HS-27A (cell line): ENCODE measurements around the gene ANKRD27.
"Not testable (repeated sequence)": the region's sequence is repeated elsewhere in the genome, so short reads cannot be mapped to it uniquely, and the experiment has no call there.

ENCODE experiments used
- DNase-seq: peaks from one replicate; pipeline ENCODE4 v3.0.0-alpha.2; 2012; ENCODE audit warnings: low read depth, missing footprints

The ANKRD27 gene

DNA sequence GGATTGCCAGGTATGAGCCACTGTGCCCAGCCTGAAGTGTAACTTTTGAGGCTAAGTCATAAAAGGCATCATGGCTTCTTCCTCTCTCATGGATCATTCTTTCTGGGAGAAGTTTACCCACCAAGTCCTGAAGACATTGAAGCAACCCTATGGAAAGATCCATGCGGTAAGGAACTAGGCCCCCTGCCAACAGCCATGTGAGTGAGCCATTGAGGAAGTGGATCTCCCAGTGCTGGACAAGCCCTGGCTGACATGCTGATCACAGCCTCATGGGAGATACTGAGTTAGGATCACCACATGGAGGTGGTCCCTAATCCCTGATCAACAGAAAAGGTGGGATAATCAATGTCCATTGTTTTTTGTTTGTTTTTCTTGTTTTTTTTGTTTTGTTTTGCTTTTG lies 13.3 kb upstream of the ANKRD27 start:
- DNase-seq, result no peak

DNA sequence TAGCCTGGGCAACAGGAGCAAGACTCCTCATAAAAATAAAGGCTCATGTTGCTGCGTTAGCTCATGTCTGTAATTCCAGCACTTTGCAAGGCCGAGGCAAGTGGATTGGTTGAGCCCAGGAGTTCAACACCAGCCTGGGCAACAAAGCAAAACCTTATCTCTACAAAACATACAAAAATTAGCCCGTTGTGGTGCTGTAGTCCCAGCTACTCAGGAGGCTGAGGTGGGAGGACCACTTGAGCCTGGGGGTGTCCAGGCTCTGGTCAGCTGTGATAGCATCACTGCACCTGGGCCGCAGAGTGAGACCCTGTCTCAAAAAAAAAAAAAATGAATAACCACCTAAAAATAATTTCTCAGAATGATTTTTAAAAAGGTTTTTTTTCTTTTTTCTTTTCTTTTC lies 12.7 kb upstream of the ANKRD27 start:
- no peak for DNase-seq

DNA sequence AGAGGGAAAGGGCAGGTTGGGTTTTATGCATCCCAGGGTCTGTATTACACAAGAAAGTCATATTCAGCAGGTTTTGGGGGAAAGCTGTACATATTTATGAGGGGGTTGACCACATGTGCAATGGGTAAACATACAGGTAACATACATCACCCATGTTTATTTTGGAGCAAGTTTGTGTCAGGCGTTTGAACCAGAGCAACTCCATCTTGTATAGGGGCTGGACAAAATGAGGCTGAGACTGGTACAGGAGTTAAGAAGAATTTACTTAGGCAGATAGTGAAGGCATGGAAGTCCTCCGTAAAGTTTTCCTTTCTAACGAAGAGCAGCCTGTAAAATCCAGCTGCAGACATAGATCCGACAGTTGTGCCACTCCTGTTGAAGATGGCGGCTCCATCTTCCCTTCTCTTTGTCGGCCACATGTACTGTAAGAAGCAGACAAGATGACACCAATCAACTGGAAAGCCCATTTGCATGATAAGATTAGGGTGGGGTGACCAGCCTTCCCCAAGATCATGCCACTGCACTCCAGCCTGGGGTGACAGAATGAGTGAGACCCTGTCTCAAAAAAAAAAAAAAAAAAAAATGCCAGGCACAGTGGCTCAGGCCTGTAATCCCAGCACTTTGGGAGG lies 12.0 kb upstream of the ANKRD27 start:
- no peak for DNase-seq

DNA sequence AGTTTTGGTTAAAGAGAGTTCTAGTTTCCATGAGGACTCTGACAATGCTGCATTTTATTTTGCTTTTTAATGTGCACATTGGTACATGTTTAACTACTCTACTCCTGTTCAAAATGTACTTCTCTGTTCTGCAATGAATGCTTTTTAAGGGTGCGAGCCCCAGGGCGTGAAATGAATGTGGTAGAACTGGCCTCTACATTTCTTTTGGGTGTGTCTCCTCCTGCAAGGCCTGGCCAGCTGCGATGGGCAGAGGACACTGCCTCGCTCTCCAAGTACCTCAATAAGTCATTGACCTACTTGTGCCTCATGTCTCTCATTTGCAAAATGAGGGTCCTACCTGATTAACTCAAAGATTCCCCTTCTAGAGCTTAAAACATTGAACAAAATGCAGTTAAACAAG lies 7.3 kb upstream of the ANKRD27 start:
- no peak for DNase-seq

DNA sequence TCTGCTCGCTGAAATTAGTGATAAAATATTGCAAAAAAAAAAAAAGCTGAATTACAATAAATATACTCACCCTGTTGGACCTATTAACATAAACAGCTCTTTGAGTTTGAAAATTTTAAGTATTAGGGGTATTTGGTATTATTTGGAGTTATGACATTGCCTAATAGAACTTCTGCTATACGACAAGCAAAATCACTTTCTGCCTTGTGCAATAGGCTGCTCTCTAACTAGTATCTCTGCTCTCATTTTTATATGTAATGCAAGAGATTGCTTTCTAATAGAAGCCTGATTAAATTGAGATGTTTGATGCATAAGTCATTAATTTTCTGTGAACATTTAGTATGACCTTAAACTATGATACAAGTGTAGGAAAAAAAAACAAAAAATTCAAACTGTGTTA lies 6.0 kb upstream of the ANKRD27 start:
- no peak for DNase-seq

DNA sequence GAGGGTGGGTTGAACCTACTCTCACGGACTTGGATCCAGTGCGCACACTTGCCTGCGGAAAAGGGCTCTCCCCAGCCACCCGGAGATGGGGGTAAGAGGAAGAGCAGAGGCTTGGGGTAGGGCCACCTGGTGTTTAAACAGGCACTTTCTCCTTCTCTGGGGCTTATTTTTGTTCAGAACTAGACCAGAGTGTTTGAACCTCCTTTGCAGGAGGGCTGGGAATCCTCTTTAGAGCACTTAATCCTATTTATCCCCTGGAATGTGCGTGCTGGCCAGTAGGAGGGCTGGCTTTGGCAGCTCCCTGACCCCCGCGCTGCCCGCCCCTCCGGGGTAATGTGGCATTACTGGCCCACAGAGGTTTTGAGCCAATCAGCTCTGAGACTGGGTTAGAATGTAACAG lies 2.7 kb upstream of the ANKRD27 start:
- DNase-seq, result no peak

DNA sequence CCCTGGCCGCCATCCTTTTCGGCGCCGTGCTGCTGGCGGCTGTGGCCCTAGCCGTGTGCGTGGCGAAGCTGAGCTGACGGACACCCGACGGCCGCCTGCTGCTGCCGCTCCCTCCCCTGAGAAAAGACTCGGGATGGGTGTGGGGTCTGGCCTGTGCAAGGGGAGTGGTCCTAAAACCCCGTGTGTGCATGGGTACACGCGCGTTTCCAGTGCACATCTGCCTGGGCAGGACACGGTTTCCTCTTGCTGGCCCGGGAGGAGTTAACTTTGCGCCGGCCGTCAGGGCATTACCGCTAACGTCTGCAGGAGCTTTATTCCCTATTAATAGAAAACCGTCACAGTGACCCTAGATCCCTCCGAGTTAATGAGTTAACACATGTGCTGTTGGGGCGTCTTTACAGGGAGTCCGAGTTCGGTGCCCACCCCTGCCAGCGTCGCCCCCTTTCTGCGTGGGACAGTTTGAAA lies 1.9 kb upstream of the ANKRD27 start:
- DNase-seq, result no peak

DNA sequence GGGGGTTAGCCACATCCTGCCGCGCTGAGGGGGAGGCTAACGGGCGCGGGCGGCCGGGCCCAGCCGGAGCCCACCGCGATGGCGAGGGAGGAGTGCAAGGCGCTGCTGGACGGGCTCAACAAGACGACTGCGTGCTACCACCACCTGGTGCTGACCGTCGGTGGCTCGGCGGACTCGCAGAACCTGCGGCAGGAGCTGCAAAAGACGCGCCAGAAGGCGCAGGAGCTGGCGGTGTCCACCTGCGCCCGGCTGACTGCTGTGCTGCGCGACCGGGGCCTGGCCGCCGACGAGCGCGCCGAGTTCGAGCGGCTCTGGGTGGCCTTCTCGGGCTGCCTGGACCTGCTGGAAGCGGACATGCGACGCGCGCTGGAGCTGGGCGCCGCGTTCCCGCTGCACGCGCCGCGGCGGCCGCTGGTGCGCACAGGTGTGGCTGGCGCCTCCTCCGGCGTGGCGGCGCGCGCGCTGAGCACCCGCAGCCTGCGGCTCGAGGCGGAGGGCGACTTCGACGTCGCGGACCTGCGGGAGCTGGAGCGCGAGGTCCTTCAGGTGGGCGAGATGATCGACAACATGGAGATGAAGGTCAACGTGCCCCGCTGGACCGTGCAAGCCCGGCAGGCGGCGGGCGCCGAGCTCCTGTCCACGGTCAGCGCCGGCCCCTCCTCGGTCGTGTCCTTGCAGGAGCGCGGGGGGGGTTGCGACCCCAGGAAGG lies 1.4 kb upstream of the ANKRD27 start:
- DNase-seq, result no peak

DNA sequence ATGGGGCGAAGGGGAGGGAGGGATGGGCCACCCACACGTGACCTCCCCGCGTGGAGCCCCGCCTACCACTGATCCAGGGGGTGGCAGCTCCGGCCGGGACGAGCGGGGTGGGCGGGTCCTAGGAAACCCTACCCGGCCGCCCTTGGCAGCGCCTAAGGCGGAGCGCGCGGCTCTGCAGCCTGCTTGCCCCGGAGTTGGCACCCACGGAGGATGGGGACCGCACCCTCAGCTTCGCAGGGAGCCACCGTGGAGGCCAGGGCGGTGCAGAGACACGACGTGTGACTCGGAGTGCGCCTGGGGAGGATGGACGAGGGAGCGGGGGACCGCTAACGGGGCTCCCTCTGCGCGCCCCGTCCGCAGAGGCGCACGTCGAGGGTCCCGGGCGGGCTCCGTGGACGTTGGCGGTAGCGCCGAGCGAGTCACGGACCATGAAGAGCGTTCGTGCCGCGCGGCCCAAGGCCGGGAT lies 773 bp upstream of the ANKRD27 start, which contains the start of gene RGS9BP:
Gene RGS9BP (plus strand): TSS at position 129 of the 466 bp plus-strand sequence. CDS start 416 bp downstream, outside the sequence.
- no peak for DNase-seq

DNA sequence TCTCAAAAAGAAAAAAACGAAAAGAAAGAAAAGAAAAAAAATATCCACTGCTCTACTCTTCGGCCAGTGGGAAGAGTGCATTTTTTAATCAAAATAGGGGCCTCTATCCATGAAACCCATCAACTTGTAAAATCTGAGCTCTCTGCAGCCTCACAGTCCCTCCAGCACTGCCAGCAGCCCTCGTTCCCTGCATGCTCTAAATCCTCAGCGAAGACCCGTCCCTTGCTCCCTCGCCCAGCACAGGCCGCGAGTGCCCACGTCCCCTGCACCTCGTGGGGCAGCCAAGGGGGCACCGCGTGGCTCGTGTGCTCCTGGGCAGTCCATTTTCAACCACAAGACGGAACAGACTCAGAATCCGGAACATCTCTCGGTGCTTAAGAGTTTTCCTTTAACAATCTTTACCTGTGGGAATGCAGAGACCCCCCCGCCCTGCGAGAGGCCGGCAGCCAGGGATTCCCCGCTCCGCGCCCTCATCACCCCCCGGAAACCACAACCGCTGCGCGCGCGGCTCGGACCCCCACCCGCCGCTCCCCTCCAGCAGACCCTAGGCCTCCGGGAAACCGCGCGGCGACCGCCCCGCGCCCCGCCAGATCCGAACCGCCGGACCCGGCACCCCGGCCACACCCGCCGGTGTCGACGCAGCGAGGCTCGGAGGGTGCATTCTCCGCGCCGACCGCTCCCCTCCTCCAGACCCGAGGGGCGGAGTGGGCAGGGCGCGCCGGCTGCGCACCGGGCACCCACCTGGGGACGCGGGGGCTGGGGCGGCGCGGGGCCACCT lies 638 bp downstream of the ANKRD27 start:
- no peak for DNase-seq

DNA sequence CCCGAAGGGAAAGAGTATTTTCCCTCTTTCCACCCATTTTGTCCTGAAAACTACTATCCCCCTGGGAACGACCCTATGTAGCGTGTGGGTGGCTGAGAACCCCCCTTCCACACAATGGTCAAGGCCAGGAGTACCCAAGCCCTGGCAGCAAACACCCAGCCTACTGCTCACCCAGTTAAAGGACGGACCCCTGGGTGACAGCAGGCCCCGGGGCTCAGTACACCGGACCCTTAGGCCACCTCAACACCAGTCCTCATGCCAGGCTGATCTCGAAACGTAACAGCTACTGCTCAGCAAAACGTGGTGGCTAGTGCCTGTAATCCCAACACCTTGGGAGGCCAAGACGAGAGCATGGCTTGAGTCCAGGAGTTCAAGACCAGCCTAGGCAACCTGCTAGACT lies 1.4 kb downstream of the ANKRD27 start:
- no peak for DNase-seq

DNA sequence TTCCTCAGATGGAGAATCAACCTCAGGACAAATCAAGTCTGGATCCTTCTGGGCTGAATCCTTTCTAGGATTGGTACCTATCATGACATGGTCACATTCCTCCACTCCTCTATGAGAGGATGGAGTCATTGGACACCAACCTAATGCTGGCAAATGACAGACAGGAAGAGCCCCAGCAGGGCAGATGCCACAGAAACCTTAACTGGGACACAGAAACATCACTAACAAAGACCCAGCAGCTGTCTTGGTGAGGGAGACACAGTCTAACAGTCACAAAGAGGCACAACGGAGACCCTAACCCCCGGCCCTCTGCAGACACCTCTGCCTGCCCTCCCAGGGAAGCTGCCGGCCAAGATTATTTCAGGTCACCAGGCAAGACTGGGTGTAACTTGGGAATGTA lies 2.1 kb downstream of the ANKRD27 start:
- no peak for DNase-seq

DNA sequence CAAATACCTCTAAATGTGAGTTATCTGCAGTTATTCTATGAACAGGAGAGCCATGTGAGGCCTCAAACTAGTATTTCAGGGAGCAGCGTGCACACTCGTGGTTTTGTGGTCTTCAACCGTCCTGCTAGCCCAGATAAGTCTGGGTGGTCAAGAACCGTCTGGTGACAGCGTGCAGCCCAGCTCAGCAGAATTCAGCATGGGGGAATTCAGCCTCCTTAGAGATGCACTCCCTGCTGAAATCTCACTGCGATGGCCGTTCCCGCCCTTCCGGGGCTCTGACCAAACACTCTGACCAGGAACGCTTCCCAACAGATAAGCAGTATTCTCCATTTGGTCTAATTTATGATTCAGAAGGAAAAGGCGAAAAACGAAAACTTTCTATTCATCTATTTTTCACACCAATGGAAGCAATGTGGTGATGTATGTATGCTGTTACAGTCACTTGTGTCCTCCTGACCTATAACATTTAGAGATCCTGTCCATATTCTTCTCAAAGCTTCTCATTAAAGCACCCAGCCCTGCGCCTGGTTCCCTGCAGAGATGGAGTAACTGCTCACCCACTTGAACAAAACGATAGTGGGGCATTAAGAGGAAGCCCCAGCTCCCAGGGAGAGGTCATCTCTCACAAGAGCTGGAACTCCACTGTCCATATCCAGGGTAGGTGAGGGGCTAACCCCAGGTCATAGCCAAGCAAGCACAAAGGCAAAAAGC lies 2.9 kb downstream of the ANKRD27 start:
- DNase-seq, result no peak

DNA sequence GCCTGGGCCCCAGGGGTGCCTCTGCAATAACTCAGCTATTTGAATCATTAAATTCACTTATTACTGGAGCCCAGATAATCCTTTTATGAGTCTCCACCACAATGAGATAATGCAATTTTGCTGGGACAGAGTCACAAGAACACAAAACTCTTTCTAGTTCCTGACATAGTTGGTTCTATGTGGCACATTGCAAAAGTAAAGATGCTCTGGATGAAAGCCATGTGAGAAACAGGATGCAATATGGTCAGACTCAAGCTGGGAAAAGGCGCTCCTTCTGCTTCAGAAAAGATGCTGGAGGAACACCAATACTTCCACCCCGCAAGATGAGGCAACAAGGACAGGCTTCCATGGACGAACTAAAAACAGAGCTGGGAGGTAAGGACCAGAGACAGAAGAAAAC lies 5.7 kb downstream of the ANKRD27 start:
- DNase-seq, result no peak

DNA sequence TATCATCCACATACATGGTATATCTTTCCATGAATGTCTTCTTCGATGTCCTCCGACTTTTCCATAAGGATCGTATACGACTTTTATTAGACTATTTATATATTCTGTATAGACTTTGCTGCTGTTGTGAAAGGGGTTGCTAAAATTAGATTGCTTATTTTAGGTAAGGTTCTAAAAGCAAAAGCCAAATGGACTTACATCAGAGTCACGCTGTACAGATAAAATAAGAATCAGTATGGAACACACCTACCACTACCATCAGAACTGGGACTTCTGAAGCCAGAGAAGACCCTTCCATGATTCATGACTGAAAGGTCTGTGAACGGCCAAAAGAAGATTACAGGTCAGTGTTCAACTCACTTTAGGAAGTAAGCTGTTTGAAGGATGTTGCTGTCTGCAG lies 8.9 kb downstream of the ANKRD27 start:
- DNase-seq, result no peak

DNA sequence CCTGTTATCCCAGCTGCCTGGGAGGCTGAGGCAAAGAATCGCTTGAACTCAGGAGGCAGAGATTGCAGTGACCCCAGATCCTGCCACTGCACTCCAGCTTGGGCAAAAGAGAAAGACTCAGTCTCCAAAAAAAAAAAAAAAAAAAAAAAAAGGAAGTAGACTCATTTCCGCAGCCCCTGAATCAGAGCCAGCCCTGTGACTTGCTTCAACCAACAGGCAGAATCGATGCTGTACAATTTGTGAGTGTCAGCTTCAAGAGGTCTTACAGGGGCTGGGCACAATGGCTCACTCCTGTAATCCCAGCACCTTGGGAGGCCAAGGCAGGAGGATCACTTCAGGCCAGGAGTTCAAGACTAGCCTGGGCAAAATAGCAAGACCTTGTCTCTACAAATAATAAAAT lies 12.8 kb downstream of the ANKRD27 start:
- DNase-seq, result no peak

DNA sequence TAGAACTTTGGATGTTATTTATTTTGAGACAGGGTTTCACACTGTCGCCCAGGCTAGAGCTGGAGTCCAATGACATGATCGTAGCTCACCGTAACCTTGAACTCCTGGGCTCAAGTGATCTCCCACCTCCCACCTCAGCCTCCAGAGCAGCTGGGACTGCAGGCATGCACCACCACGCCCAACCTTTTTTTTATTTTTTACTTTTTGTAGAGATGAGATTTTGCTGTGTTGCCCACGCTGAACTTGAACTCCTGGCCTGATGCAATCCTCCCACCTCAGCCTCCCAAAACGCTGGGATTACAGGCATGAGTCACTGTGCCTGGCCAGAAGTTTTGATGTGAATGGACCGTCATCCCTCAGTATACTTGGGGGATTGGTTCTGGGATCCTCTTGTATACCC lies 13.7 kb downstream of the ANKRD27 start:
- DNase-seq, result no peak

DNA sequence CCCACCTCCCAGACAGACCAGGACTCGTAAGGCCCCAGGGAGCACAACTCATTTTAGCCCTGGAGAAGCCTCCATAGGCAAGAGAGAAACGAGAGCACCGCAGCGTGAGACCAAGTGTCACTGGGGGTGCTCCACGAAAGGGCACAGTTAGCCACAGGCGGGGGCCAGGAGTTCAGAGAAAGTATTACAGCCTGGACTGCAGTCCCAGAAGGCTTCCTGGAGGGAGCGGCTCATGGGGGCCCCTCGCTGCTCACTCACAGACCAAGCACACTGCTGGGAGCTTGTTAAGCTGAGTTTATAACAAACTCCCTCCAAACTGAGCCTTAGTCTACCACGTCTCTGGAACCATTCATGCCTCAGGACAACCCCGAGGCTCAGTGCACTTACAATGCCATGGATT lies 16.5 kb downstream of the ANKRD27 start:
- no peak for DNase-seq

DNA sequence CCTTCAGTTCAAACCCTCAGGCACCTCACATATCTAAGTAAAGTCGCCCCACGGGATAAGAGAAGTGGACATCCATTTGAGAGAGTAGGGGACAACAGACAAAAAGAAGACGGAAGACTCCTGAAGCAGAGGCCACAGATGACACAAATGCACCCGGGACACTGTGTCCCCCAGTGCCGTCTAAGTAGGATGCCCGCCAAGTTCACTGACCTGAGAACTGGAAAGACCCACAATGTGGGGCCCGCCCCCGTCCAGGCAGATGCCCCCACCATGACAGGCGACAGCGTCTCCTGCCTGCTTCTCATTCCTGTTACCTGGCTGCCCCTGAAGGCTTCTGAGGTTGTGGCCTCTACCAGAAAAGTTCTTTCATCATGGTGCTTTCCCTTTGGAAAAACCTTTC lies 16.9 kb downstream of the ANKRD27 start:
- no peak for DNase-seq

DNA sequence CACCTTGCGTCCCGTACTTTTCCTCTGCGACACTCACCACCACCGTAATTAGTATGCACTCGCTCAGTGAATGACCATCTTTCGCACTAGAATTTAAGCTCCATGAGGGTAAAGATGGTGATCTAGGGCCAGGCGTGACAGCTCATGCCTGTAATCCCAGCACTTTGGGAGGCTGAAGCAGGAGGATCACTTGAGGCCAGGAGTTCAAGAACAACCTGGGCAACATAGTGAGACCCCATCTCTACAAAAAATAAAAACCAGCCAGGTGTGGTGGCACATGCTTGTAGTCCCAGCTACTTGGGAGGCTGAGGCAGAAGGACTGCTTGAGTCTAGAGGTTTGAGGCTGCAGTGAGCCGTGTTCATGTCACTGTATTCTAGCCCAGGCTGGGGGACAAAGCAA lies 18.6 kb downstream of the ANKRD27 start:
- DNase-seq, result not testable (repeated sequence)

DNA sequence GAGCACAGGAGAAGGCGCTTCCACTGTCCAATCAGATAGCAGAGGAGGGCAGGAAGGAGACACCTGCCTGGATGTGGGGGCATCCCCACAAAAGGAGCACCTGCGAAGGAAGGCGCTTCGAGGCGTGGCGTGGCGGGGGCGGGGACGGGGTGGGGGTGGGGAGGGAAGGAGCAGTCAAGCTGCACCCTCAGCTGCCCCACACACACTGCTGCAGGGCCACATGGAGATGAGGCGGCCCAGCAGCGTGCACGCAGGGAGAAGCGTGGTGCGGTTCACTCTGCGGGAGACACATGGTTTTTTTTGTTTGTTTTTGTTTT lies 21.4 kb downstream of the ANKRD27 start:
- DNase-seq, result no peak

DNA sequence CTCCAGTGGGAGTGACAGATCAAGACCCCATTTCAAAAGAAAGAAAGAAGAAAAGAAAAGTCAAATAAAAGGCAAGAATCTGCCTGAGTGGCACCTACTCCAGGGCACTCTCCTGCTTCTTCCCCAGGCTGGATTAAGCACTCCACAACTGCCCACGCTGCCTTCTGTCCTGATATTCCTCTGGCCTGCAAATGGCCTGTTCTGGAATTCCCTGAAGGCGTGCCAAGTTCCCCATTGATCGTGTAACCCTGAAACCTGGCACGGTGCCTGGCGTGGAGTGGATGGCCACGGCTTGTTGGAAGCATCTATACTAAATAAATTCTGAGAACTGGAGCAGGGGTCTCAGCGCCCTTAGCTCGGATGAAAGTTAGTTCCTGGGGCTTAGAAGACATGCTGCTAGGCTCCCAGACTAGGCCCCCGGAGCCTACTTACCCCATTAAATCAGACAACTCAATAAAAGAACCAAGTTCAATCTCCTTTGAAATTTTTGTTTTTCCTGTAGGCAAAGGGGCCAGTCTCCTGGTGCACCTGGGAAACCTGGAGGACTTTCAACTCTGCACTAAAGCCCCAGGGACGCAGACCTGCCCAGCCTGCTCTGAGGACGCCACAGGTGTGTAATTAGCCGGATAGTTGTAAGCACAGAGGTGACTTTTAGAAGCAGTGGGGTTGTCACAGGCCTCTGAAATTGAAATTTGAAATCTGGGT lies 21.9 kb downstream of the ANKRD27 start:
- DNase-seq, result no peak
